Effector CD8-positive, alpha-beta T cell (primary cell): ENCODE measurements around the gene NEMP2.

ENCODE experiments used
- DNase-seq: peaks from one replicate; lab custom pipeline; 2025; lab: John Stamatoyannopoulos, UW

Gene NEMP2

DNA sequence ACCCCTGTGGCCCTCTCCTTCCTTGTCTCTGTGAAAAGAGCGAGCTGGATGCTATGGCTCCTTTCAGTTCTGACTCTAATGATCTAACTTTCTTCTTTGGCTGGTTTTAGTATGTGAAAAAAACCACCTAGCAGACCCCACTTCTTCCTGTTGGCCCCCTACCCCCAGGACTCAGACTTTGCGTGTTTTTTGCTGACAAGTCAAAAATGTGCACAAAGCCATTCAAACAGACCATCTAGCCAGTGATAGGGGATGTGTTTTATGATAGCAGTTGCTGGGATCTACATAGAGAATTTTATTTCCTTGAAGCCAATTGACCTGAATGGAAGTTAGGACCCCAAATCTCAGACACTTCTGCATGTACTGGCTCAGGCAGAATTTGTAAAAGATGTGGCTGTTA, 77.3 kb downstream of the NEMP2 start:
- no peak for DNase-seq

DNA sequence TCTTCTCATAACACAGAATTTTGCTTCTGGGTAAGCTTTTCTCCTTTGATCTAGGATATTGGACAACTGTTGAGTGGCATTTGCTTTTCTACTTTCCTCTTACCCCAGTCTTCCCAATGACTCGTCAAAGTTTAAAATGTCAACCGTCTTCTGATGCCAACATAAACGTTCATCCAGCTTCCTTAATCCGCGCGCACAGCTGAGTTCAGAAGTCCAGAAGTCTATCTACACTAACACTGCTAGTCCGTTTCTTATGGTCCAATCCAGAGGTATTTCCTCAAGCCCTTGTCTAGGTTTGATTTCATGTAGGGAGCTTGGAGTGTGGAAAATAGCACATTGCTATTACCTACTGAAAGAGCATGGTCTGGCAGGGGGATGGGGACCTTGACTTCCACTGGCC, 77.7 kb downstream of the NEMP2 start:
- DNase-seq: no peak

DNA sequence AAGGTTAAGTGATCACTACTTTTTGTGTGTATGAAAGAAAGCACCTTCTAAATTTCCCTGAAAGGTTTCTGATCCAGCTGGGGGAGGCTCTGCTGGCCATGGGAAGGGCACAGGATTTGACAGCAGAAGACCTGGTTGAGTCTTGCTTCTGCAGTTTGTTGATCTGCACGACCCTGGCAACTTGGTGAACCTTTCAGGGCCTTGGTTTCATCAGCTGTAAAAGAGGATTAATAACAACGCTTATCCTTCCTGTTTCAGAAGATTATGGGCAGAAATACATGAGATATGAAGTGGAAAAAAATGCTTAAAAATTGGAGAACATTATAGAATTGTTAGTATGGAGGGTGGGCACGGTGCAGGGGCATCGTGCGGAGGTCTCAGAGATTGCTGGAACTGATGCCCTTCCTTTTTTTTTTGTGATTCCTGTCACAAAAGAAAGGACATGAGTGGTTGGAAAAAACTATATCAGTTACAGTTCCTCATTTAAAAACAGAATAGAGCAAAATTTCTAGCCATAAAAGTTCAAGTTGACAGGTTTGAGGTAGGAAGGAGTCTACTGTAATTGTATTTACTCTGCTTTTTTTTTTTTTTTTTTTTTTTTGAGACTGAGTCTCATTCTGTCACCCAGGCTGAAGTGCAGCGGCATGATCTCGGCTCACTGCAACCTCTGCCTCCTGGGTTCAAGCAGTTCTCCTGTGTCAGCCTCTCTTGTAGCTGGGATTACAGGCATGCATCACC, 79.0 kb downstream of the NEMP2 start:
- no peak for DNase-seq

DNA sequence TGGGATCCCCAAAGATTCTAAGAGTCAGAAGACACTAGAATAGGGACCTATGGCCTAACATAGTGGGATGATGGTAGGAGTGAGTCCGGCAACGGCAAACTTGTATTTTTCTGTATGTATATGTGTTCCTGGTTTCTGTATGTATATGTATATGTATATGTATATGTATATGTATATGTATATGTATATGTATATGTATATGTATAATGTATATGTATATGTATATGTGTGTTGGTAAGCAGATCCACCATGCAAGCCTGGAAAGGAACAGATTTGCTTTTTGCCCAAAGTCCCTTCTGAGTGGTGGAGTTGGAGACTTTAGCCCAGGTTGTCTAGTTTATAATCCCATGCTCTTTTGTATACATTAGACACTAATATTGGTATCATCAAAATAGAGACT, 79.7 kb downstream of the NEMP2 start:
- no peak for DNase-seq
